ENCODE results near the gene ADAMTS15.

Gene ADAMTS15

GRCh38 chr11:130464291-130464812 is 15.9 kb downstream of the ADAMTS15 start:
- no peak for DNase-seq

GRCh38 chr11:130465263-130465662 is 16.8 kb downstream of the ADAMTS15 start:
- DNase-seq, result no peak

- DNase-seq, result no peak
These were observed 18.9 kb downstream of the ADAMTS15 start for GRCh38 chr11:130467116-130467900.

- DNase-seq, result no peak
These were observed 20.7 kb downstream of the ADAMTS15 start for GRCh38 chr11:130469181-130469580.

- DNase-seq, result no peak
These were observed 22.6 kb downstream of the ADAMTS15 start for GRCh38 chr11:130470832-130471706.

GRCh38 chr11:130471731-130472433 is 23.4 kb downstream of the ADAMTS15 start:
- no peak for DNase-seq

- no peak for DNase-seq
These were observed 24.1 kb downstream of the ADAMTS15 start for GRCh38 chr11:130472434-130472961.

GRCh38 chr11:130473056-130473794 is 24.8 kb downstream of the ADAMTS15 start:
- no peak for DNase-seq

- no peak for DNase-seq
These were observed 25.4 kb downstream of the ADAMTS15 start for GRCh38 chr11:130473795-130474377.

- DNase-seq, result no peak
These were observed 26.4 kb downstream of the ADAMTS15 start for GRCh38 chr11:130474637-130475400.

GRCh38 chr11:130475426-130476053 is 27.1 kb downstream of the ADAMTS15 start:
- no peak for DNase-seq

GRCh38 chr11:130476200-130476921 is 27.9 kb downstream of the ADAMTS15 start:
- DNase-seq, result no peak

GRCh38 chr11:130476922-130477491 is 28.6 kb downstream of the ADAMTS15 start:
- DNase-seq, result no peak

GRCh38 chr11:130477586-130478203 is 29.2 kb downstream of the ADAMTS15 start:
- no peak for DNase-seq

GRCh38 chr11:130478204-130478701 is 29.8 kb downstream of the ADAMTS15 start:
- no peak for DNase-seq

- DNase-seq, result no peak
These were observed 30.4 kb downstream of the ADAMTS15 start for GRCh38 chr11:130478881-130479280.

GRCh38 chr11:130480186-130480585 is 31.7 kb downstream of the ADAMTS15 start:
- DNase-seq, result no peak

- no peak for DNase-seq
These were observed 32.3 kb downstream of the ADAMTS15 start for GRCh38 chr11:130480711-130481140.

- DNase-seq, result no peak
These were observed 34.7 kb downstream of the ADAMTS15 start for GRCh38 chr11:130483124-130483523.
